ENCODE data around the gene CENPC. TPM values are rescaled to one million over a fixed set of nuclear protein-coding genes. Genes with fewer than 3 reads are reported as not detected.
A peak's percentile ranks its signal among the peaks of the same experiment; 100 is the strongest.
"Not testable (repeated sequence)": the region's sequence is repeated elsewhere in the genome, so short reads cannot be mapped to it uniquely, and the experiment has no call there.

Gene CENPC
- total RNA-seq, 1 experiment from 2014 or later = 36.4 TPM

DNA sequence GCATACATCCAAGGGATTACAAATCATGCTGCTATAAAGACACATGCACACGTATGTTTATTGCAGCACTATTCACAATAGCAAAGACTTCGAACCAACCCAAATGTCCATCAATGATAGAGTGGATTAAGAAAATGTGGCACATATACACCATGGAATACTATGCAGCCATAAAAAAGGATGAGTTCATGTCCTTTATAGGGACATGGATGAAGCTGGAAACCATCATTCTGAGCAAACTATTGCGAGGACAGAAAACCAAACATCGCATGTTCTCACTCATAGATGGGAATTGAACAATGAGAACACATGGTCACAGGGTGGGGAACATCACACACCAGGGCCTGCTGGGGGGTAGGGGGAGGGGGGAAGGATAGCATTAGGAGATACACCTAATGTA lies 12.9 kb downstream of the CENPC start:
- Histone ChIP-seq H3K36me3 (peaks cover 73% of the 10 kb centered on the region), H3K4me1 (peaks cover 13% of the 10 kb centered on the region)
- DNase-seq; H3K27ac ChIP-seq; H3K9me3 ChIP-seq (replicated peaks); H3K4me3 ChIP-seq; H3K27me3 ChIP-seq: not testable (repeated sequence)

DNA sequence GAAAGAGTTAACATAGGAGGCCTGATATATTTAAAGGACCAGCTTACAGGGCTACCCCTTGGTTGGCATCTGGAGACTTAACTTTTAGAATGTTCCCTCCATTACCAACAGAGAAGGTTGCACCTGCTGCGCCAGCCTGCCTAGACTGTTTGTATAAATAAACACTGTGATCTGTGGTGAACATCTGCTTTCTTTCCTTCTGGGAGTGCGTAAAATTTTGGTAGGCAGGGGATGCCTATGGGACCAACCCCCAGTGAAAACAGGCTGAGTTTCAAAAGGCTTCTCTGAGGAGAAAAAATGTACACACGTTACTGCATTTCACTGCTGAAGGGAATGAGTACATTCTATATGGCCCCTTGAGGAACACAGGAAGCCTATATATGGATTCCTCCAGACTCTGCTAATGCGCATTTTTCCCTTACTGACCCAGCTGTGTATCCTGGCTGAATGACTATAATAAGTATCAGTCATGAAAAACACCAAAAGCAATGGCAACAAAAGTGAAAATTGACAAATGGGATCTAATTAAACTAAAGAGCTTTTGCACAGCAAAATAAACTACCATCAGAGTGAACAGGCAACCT lies 13.8 kb downstream of the CENPC start:
- peaks cover 70% of the 10 kb centered on the region for H3K36me3 ChIP-seq
- H3K4me1 ChIP-seq = peaks cover 19% of the 10 kb centered on the region
- H3K27me3 ChIP-seq = no peaks in the 10 kb centered on the region
- H3K4me3 ChIP-seq = no peak overlapping the region
- H3K9me3 ChIP-seq (replicated peaks) = no peaks in the 10 kb centered on the region; the same call in 1 of the 2 replicates
- no peak overlapping the region for H3K27ac ChIP-seq
- peak; percentile 79 to 90 for DNase-seq

DNA sequence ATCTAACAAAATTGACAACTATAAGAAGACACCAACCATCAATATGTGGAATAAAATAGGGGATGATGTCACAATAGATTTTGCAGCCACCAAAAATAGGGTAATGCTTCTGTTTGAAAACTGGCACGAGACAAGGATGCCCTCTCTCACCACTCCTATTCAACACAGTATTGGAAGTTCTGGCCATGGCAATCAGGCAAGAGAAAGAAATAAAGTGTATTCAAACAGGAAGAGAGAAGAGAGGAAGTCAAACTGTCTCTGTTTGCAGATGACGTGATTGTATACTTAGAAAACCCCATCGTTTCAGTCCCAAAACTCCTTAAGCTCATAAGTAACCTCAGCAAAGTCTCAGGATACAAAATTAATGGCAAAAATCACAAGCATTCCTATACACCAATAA lies 21.2 kb downstream of the CENPC start:
- H3K4me1 ChIP-seq = peaks cover 13% of the 10 kb centered on the region
- H3K9me3 ChIP-seq (replicated peaks); H3K4me3 ChIP-seq; H3K27ac ChIP-seq; DNase-seq; H3K27me3 ChIP-seq: not testable (repeated sequence)
- peaks cover 39% of the 10 kb centered on the region for H3K36me3 ChIP-seq

DNA sequence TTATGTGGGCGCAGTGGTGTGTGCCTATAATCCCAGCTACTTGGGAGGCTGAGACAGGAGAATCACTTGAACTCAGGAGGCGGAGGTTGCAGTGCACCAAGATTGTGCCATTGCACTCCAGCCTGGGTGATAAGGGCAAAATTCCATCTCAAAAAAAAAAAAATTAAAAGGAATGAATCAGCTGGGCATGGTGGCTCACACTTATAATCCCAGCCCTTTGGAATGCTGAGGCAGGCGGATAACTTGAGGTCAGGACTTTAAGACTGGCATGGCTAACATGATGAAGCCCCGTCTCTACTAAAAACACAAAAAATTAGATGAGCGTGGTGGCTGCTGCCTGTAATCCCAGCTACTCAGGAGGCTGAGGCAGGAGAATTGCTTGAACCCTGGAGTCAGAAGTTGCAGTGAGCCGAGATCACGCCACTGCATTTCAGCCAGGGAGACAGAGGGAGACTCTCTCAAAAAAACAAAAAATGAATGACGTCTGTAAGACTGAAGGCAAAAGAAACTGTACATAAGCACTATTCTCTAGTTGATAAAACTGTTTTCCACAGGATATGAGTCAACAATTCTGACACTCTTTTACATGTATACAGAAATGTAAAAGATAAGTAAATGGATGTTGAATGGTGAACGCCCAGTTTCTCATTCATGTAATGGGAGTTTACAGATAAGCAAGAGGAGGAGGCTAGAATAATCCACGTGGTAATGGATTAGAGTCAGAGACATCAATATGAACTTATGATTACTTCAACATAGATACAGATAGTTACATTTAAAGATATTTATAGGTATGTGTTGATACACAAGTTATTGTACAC lies 22.2 kb downstream of the CENPC start:
- Histone ChIP-seq H3K4me3 (no peak overlapping the region), H3K27ac (no peak overlapping the region), H3K27me3 (no peaks in the 10 kb centered on the region), H3K4me1 (peaks cover 13% of the 10 kb centered on the region), H3K36me3 (peaks cover 37% of the 10 kb centered on the region), H3K9me3 (replicated peaks) (no peaks in the 10 kb centered on the region)
- DNase-seq = no peak

DNA sequence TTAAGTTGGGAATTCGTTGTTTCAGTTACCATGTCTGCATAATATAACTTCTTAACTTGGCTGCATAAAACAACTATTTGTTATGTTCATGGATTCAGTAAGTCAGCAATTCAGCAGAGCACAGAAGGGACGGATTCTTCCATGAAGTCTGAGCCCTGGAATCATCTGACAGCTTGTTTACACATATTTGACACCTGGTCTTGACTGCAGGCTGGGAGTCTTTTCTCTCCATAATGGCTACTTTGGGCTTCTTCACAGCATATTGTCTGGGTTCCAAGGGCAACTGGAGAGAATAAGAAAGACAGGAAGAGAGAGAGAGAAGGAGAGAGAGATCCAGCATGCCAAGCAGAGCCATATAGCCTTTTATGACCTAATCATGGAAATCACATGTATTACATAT lies 23.1 kb downstream of the CENPC start:
- H3K27ac ChIP-seq = no peak overlapping the region

DNA sequence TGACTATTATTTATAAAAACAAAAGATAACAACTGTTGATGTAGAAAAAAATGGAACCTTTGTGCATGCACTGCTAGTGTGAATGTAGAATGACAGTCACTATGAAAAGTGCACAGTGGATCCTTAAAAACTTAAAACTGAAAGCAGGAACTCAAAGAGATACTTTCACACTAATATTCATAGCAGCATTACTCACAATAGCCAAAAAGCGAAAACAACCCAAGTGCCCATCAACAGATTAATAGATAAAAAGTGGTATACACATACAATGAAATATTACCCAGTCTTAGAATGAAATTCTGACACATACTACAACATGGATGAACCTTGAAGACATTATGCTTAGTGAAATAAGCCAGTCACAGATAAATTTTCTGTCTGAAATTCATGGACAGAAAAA lies 23.8 kb downstream of the CENPC start:
- DNase-seq = no peak
- H3K9me3 ChIP-seq (replicated peaks) = no peaks in the 10 kb centered on the region
- no peak overlapping the region for H3K27ac ChIP-seq
- H3K4me3 ChIP-seq = no peak overlapping the region
- peaks cover 7% of the 10 kb centered on the region for H3K4me1 ChIP-seq
- peaks cover 31% of the 10 kb centered on the region for H3K36me3 ChIP-seq
- H3K27me3 ChIP-seq = no peaks in the 10 kb centered on the region

More for the DNA sequence above, 23.1 kb downstream of the CENPC start:
- no peak for DNase-seq
- H3K9me3 ChIP-seq (replicated peaks) = no peaks in the 10 kb centered on the region
- H3K4me1 ChIP-seq = peaks cover 13% of the 10 kb centered on the region
- H3K27me3 ChIP-seq = no peaks in the 10 kb centered on the region
- no peak overlapping the region for H3K4me3 ChIP-seq
- peaks cover 33% of the 10 kb centered on the region for H3K36me3 ChIP-seq

DNA sequence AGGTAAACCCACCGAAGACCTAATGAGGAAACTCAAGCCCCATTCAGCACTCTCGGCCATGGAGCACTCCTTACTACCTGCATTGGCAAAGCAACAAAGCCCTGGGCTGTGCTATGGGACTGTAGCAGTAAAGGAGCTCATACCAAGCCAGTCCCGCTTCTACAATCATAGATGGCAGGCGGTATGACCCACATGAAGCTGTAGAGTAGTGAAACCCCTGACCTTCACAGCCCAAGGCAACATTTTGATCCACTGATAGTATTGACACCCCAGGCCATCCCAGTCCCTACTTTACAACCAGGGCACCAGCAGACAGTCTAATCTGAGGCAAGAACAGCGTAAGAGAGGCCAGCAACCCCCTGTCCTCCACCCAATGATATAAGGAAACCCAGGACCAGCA lies 25.2 kb downstream of the CENPC start:
- Histone ChIP-seq H3K4me3 (no peak overlapping the region), H3K9me3 (replicated peaks) (no peaks in the 10 kb centered on the region), H3K36me3 (peaks cover 33% of the 10 kb centered on the region), H3K4me1 (no peaks in the 10 kb centered on the region), H3K27me3 (no peaks in the 10 kb centered on the region), H3K27ac (no peak overlapping the region)
- no peak for DNase-seq

DNA sequence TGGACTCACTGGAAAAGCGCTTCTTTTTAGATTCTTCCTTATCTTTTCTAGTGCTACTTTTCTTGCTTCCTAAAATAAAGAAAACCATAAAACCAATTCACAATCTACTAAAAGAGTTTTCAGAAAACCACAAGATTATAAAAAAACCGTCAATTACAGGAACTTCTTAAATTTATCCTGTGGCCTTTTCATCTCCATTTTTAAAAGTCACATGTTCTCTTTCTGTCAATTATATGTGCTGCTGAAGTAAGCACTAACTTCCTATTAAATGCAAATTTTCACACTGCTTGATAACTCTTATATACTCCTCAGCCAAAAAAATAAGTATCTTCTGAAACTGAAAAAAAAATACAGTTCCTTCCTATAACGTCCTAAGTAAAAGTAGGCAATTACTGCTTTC lies 32.8 kb downstream of the CENPC start:
- H3K27ac ChIP-seq = no peak overlapping the region
- H3K36me3 ChIP-seq = peaks cover 55% of the 10 kb centered on the region
- no peaks in the 10 kb centered on the region for H3K4me1 ChIP-seq
- no peak for DNase-seq
- H3K9me3 ChIP-seq (replicated peaks) = no peaks in the 10 kb centered on the region; the same call in 1 of the 2 replicates
- no peak overlapping the region for H3K4me3 ChIP-seq
- no peaks in the 10 kb centered on the region for H3K27me3 ChIP-seq

DNA sequence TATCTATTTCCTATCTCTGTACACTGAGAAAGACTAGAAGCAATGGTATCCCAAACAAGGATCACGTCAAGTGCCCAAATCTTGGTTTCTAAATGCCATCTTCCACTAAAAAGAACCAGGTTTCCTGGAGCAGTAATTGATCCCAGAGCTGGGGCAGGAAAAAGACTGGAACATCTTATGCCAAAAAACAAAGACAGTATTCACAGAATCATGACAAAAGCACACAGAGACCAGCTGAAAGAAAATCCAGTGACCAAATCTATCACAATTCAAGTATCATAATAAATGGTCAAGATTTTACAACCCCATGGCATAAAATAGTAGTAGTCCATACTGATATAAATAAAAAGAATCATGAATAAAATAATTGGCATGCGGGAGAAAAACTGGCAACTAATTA lies 44.9 kb downstream of the CENPC start:
- Histone ChIP-seq H3K9me3 (replicated peaks) (no peaks in the 10 kb centered on the region), H3K4me3 (no peak overlapping the region), H3K36me3 (peaks cover 72% of the 10 kb centered on the region), H3K4me1 (no peaks in the 10 kb centered on the region), H3K27me3 (no peaks in the 10 kb centered on the region), H3K27ac (no peak overlapping the region)
- DNase-seq = no peak

DNA sequence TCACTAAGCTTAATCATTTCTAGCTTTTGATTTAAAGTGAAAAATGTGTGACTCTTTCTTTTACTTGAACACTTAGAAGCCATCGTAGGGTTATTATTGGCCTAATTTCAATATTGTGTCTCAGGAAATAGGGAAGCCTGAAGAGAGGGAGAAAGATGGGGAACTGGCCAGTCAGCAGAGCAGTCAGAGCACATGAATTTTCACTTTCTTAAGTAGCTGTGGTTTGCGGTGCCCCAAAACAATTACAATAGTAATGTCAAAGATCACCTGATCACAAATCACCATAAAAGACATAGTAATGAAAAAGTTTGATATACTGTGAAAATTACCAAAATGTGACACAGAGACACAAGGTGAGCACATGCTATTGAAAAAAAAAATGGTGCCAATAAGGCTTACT lies 45.5 kb downstream of the CENPC start:
- Histone ChIP-seq H3K9me3 (replicated peaks) (no peaks in the 10 kb centered on the region), H3K27me3 (no peaks in the 10 kb centered on the region), H3K36me3 (peaks cover 70% of the 10 kb centered on the region)

DNA sequence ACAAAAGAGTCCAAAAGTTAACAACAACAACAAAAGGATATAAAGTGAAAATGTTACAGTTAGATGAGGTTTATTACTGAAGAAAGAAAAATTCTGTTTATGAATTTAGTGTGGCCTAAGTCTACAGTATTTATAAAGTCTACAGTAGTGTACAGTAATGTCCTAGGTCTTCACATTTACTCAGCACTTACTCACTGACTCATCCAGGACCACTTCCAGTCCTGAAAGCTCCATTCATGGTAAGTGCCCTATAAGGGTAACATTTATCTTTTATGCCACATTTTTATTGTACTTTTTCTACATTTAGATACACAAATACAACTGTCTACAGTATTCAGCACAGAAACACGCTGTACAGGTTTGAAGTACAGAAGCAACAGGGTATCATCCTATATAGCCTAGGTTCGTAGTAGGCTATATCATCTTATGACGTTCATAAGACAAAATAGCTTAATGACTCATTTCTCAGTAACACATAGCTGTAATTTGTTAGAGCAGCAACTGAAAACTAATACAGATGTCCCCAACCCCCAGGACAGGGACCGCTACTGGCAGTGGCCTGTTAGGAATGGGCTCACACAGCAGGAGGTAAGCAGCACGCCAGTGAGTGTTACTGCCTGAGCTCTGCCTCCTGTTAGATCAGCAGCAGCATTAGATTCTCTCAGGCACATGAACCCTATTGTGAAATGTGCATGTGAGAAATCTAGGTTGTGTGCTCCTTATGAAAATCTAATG lies 61.3 kb downstream of the CENPC start:
- no peak overlapping the region for H3K4me3 ChIP-seq
- H3K36me3 ChIP-seq = peaks cover 63% of the 10 kb centered on the region
- no peaks in the 10 kb centered on the region for H3K27me3 ChIP-seq
- H3K27ac ChIP-seq = no peak overlapping the region
- H3K4me1 ChIP-seq = no peaks in the 10 kb centered on the region
- DNase-seq = no peak
- H3K9me3 ChIP-seq (replicated peaks) = peaks cover 4% of the 10 kb centered on the region

More for the DNA sequence above, 45.5 kb downstream of the CENPC start:
- no peak overlapping the region for H3K27ac ChIP-seq
- DNase-seq = no peak
- H3K4me1 ChIP-seq = no peaks in the 10 kb centered on the region
- H3K4me3 ChIP-seq = no peak overlapping the region

DNA sequence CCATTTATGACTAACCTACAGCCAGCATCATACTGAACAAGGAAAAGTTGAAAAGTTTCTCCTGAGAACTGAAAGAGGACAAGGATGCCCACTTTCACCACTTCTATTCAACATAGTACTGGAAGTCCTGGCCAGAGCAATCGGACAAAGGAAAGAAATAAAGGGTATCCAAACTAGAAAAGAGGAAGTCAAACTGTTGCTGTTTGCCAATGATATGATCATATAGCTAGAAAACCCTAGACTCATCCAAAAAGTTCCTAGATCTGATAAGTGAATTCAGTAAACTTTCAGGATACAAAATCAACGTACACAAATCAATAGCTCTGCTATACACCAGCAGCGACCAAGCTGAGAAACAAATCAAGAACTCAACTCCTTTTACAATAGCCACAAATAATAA lies 64.5 kb downstream of the CENPC start:
- H3K27ac ChIP-seq = no peak overlapping the region
- DNase-seq = no peak
- H3K27me3 ChIP-seq = no peaks in the 10 kb centered on the region
- H3K36me3 ChIP-seq = peaks cover 63% of the 10 kb centered on the region
- H3K4me1 ChIP-seq = no peaks in the 10 kb centered on the region
- peaks cover 4% of the 10 kb centered on the region for H3K9me3 ChIP-seq (replicated peaks)
- no peak overlapping the region for H3K4me3 ChIP-seq

DNA sequence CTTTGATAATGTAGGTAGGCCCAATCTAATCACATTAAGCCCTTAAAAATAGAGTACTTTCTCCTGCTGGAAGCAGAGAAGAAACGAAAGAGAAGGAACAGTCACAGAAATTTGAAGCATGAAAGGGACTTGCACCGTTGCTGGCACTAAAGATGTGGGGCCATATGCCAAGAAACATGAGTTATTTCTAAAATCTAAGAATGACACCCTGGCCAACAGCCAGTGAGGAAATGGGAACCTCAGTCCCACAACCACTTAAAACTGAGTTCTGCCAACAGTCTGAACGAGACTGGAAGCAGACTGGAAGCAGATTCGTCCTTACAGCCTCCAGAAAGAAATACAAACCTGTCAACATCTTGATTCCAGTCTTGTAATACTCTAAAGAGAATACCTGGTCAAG lies 70.1 kb downstream of the CENPC start:
- Histone ChIP-seq H3K4me3 (no peak overlapping the region), H3K27ac (no peak overlapping the region), H3K9me3 (replicated peaks) (no peaks in the 10 kb centered on the region; the same call in 1 of the 2 replicates), H3K4me1 (no peaks in the 10 kb centered on the region), H3K36me3 (peaks cover 68% of the 10 kb centered on the region), H3K27me3 (no peaks in the 10 kb centered on the region)
- no peak for DNase-seq

DNA sequence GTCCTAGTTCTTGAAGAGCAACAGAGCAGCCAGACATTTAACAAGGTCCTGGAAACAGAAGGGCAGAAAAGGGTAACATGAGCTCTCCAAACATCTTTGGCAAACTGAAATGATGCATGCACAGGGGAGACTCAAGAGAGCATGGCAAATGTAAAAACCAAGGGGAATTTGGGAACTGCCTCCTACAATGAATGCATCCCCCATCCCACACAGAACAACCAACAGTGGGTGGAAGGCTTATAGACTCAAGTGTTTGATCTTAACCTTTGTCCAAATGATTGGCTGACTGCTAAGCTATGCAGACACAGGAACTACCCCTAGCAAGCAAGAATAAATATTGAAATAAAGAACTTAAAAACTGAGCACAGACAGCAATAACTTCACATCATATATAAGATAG lies 74.4 kb downstream of the CENPC start:
- no peak for DNase-seq
- Histone ChIP-seq H3K36me3 (peaks cover 37% of the 10 kb centered on the region), H3K4me1 (no peaks in the 10 kb centered on the region), H3K27me3 (no peaks in the 10 kb centered on the region), H3K4me3 (no peak overlapping the region), H3K27ac (no peak overlapping the region), H3K9me3 (replicated peaks) (no peaks in the 10 kb centered on the region)

DNA sequence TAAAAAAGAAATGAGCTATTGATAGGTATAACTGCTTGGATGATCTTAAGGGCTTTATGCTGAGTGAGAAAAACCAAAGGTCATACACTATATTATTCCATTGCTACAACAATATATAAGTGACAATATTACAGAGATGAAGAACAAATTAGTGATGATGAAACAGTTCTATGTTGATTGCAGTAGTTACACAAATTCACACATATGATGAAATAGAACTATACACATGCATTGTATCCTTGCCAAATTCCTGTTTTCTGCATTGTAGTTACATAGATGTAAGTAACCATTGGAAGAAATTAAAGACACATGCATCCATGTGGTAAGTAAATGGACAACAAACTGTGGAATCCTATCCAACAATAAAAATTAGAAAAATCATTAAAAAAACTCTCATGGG lies 76.5 kb downstream of the CENPC start:
- no peaks in the 10 kb centered on the region for H3K4me1 ChIP-seq
- no peaks in the 10 kb centered on the region for H3K27me3 ChIP-seq
- no peak overlapping the region for H3K4me3 ChIP-seq
- DNase-seq = no peak
- H3K27ac ChIP-seq = no peak overlapping the region
- H3K9me3 ChIP-seq (replicated peaks) = no peaks in the 10 kb centered on the region
- peaks cover 27% of the 10 kb centered on the region for H3K36me3 ChIP-seq
